Body of pancreas (tissue), 4 donors: ENCODE measurements around the gene ZNF532. TPM values are rescaled to one million over a fixed set of nuclear protein-coding genes. Genes with fewer than 3 reads are reported as not detected.

Experiments used
- ATAC-seq: fragments of 150-250 bp; one replicate; pipeline ENCODE4 v1.9.1; 2016
- DNase-seq, 4 donors: peaks; one replicate each; pipeline ENCODE4 v3.0.0-alpha.2; 2019
- H3K27ac ChIP-seq, 4 donors: fragments of 200-600 bp; sonication (generic); 1 replicate in 3 of 4; 2 replicates in 1 of 4; pipeline versions ENCODE4 v1.5.1 to v1.6.1; 2016 to 2019; ENCODE audit warnings: mild to moderate bottlenecking in 1 of 4, mixed read lengths in 1 of 4, moderate library complexity in 1 of 4
- H3K27me3 ChIP-seq, 2 donors: fragments of 200-600 bp; sonication (generic); one replicate each; pipeline ENCODE4 v1.6.0; 2016; ENCODE audit warnings: mild to moderate bottlenecking in 1 of 2
- H3K36me3 ChIP-seq, 2 donors: fragments of 200-600 bp; sonication (generic); replicated peaks in 1 of 2; 2 replicates each; pipeline ENCODE4 v1.5.1; 2016; ENCODE audit warnings: low read depth in 2 of 2; ENCODE audit not compliant: insufficient read depth in 1 of 2
- H3K4me1 ChIP-seq: fragments of 200-600 bp; sonication (generic); one replicate; pipeline ENCODE4 v1.6.0; 2016
- H3K4me3 ChIP-seq, 2 donors: fragments of 200-600 bp; sonication (generic); 1 replicate in 1 of 2; 2 replicates in 1 of 2; pipeline ENCODE4 v1.5.1; 2016 to 2019
- H3K9me3 ChIP-seq, 3 donors: fragments of 200-600 bp; sonication (generic); 1 replicate in 2 of 3; 2 replicates in 1 of 3; pipeline ENCODE4 v1.5.1; 2016
- CTCF ChIP-seq, 7 experiments: fragments of 450-650 bp in 4 of 7; fragments of 200-600 bp in 3 of 7; sonication (generic) in 3 of 7; IDR thresholded peaks; one replicate each; pipeline ENCODE4 v1.5.1; 2016 to 2019; ENCODE audit warnings: antibody characterized with exemption in 7 of 7
- POLR2A ChIP-seq, 3 donors: fragments of 450-650 bp; IDR thresholded peaks; one replicate each; pipeline ENCODE4 v1.6.1; 2016; ENCODE audit warnings: antibody characterized with exemption in 3 of 3, mild to moderate bottlenecking in 2 of 3
- WGBS, 2 donors: methylation state at CpG; one replicate each; pipeline ENCODE4 v1.1.5; 2017; 5-methylcytosine and 5-hydroxymethylcytosine counted together
- intact Hi-C: fragments of 100-400 bp; cut with DNase I; formaldehyde crosslinking; loops from one replicate; pipeline ENCODE4 v1.15.1; 2023
- small RNA-seq: library from RNA; depleted of rRNA; stranded (forward); fragments of <200 nt; gene quantifications from one replicate; pipeline ENCODE3, GENCODE V24; 2016
- total RNA-seq, 2 donors: library from RNA; depleted of rRNA; stranded (reverse); fragments of >200 nt; gene quantifications; one replicate each; pipeline ENCODE4 v1.1.0, GENCODE V29; 2016

ZNF532 gene
- total RNA-seq, 2 donors from 2014 or later, result 12.2 to 52.1 TPM

GRCh38 chr18:59032308-59032707 is 167.6 kb downstream of the ZNF532 start:
- Histone ChIP-seq H3K36me3 (no peaks in the 10 kb centered on the region), H3K27me3 (no peaks in the 10 kb centered on the region), H3K4me3 (no peak overlapping the region), H3K9me3 (no peaks in the 10 kb centered on the region), H3K4me1 (no peaks in the 10 kb centered on the region), H3K27ac (no peak overlapping the region)
- ATAC-seq, result no peak
- intact Hi-C loops, result no loop called here
- no peak for DNase-seq
- TF ChIP-seq POLR2A (IDR thresholded peaks at IDR 0.05), result no peak
- no peak for TF ChIP-seq CTCF (IDR thresholded peaks at IDR 0.05)
- WGBS, 2 donors, result 78 to 84% methylated on average over 7 to 8 of the region's 8 CpGs

DNA sequence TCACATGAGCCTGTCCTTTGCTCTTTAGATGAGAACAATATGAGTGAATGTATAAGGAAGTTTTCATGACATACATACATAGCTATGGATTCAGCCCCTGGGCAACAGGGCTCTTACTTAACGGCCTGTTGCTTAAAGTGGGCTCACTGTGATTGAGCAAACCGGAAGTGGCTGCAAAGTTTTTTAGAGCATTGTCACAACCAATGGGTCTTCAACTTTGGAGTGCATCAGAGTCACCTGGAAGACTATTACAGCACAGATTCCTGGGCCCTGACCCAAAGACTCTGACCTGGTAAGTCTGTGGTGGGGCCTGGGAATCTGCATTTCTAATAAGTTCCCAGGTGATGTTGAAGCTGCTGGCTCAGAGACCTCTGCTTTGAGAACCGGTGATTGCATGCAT is 168.7 kb downstream of the ZNF532 start:
- ATAC-seq (no peak), DNase-seq (no peak)
- H3K4me3 ChIP-seq, result no peak overlapping the region
- TF ChIP-seq CTCF (IDR thresholded peaks at IDR 0.05) (no peak), POLR2A (IDR thresholded peaks at IDR 0.05) (no peak)
- no peaks in the 10 kb centered on the region for H3K9me3 ChIP-seq
- no peaks in the 10 kb centered on the region for H3K4me1 ChIP-seq
- WGBS, 2 donors, result 70 to 86% methylated on average over 3 of the region's 3 CpGs
- no peaks in the 10 kb centered on the region for H3K36me3 ChIP-seq
- H3K27me3 ChIP-seq, result no peaks in the 10 kb centered on the region
- H3K27ac ChIP-seq, result no peak overlapping the region
- intact Hi-C loops, result no loop called here

- Histone ChIP-seq H3K4me1 (no peaks in the 10 kb centered on the region), H3K27me3 (no peaks in the 10 kb centered on the region), H3K4me3 (no peak overlapping the region), H3K9me3 (no peaks in the 10 kb centered on the region), H3K36me3 (no peaks in the 10 kb centered on the region), H3K27ac (no peak overlapping the region)
- ATAC-seq, result no peak
- TF ChIP-seq POLR2A (IDR thresholded peaks at IDR 0.05) (no peak), CTCF (IDR thresholded peaks at IDR 0.05) (no peak)
- intact Hi-C loops, result no loop called here
- 72 to 79% methylated on average over 5 of the region's 5 CpGs for WGBS, 2 donors
- no peak for DNase-seq
Observed at GRCh38 chr18:59033974-59034373, 169.3 kb downstream of the ZNF532 start.

- ATAC-seq (no peak), DNase-seq (no peak)
- TF ChIP-seq POLR2A (IDR thresholded peaks at IDR 0.05) (no peak), CTCF (IDR thresholded peaks at IDR 0.05) (no peak)
- 67 to 81% methylated on average over 2 to 8 of the region's 8 CpGs for WGBS, 2 donors
- H3K9me3 ChIP-seq, result no peaks in the 10 kb centered on the region
- intact Hi-C loops, result no loop called here
- H3K27me3 ChIP-seq, result no peaks in the 10 kb centered on the region
- H3K36me3 ChIP-seq, result no peaks in the 10 kb centered on the region
- H3K4me3 ChIP-seq, result no peak overlapping the region
- no peaks in the 10 kb centered on the region for H3K4me1 ChIP-seq
- H3K27ac ChIP-seq, result no peak overlapping the region
Observed at GRCh38 chr18:59035591-59035990, 170.9 kb downstream of the ZNF532 start.

Small RNA genes lying within 50 kb of the gene (small RNA-seq; reads per million reads assigned to genes)
- gene RF00096, result not detected
- not detected for gene RNU2-69P

Other genes with a start within 250 kb of the ZNF532 start
- under 1 TPM in 1 of 2 donors, not detected in 1; 0.26 TPM for gene ALPK2, start 235.8 kb upstream of the ZNF532 start, total RNA-seq
- gene MALT1, start 193.4 kb upstream of the ZNF532 start, total RNA-seq, result 10 to 100 TPM in 1 of 2 donors, 1 to 10 TPM in 1; 9.6 to 14.5 TPM